SK-N-MC (cell line): ENCODE results near the gene PRRC2B.

ENCODE experiments used
- EZH2 ChIP-seq: fragments of 200-600 bp; sonication (generic); IDR thresholded peaks from one replicate; pipeline ENCODE4 v1.6.1; 2017; ENCODE audit warnings: antibody characterized with exemption
- POLR2AphosphoS5 ChIP-seq: IDR thresholded peaks from 2 replicates; pipeline ENCODE4 v1.6.1; 2012; ENCODE audit warnings: mild to moderate bottlenecking, low read depth, low read length, borderline replicate concordance

DNA sequence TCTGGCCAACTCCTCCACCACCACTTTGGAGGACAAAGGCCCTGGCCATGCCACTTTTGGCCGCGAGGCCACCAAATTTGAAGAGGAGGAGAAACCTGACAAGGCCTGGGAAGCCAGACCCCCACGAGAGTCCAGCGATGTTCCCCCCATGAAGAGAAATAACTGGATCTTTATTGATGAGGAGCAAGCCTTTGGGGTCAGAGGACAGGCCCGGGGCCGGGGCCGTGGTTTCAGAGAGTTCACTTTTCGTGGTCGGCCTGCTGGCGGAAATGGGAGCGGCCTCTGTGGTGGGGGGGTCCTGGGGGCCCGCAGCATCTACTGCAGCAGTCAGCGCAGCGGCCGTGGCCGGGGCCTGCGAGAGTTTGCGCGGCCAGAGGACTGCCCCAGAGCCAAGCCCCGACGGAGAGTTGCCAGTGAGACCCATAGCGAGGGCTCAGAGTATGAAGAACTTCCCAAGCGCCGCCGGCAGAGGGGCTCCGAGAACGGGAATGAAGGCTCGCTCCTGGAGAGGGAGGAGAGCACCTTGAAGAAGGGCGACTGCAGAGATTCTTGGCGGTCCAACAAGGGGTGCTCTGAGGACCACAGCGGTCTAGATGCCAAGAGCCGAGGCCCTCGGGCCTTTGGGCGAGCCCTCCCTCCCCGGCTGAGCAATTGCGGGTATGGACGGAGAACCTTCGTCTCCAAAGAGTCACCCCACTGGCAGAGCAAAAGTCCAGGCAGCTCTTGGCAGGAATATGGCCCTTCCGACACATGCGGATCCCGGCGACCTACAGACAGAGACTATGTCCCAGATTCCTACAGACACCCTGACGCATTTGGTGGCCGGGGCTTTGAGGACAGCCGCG lies 81.4 kb downstream of the PRRC2B start:
- TF ChIP-seq EZH2, result no peak
- TF ChIP-seq POLR2AphosphoS5, result no peak
